ENCODE results near the gene PLAAT5. TPM values are rescaled to one million over a fixed set of nuclear protein-coding genes. Genes with fewer than 3 reads are reported as not detected.
A peak's percentile ranks its signal among the peaks of the same experiment; 100 is the strongest.

PLAAT5 gene
- polyA plus RNA-seq, 3 donors: 0.07 to 0.62 TPM; not detected in 1

GRCh38 chr11:63448646-63449045, 42.3 kb downstream of the PLAAT5 start:
- Mint-ChIP-seq H3K9me3 (peaks cover 0 to 2% (median 0%) of the 10 kb centered on the region in 7 donors), H3K27me3 (ENCODE audit: low read depth in 3 of 3) (peaks cover 0 to 10% (median 6%) of the 10 kb centered on the region in 3 donors), H3K4me3 (no peak overlapping the region), H3K27ac (peak overlapping the region in 1 of 7 donors; percentile 43), H3K36me3 (no peaks in the 10 kb centered on the region), H3K4me1 (peaks cover 18% of the 10 kb centered on the region)
- DNase-seq: no peak
- Histone ChIP-seq H3K79me2 (ENCODE audit: insufficient read depth, low read length) (no peaks in the 10 kb centered on the region), H3K36me3 (replicated peaks in 1 of 2; ENCODE audit: control insufficient read depth in 1 of 2, insufficient read depth in 2 of 2, low read length in 2 of 2) (no peaks in the 10 kb centered on the region), H3K9ac (ENCODE audit: insufficient read depth, low read length, poor library complexity, severe bottlenecking) (no peak overlapping the region), H3K4me2 (replicated peaks; ENCODE audit: extremely low read depth, low read length, poor library complexity, severe bottlenecking) (no peak overlapping the region), H4K20me1 (ENCODE audit: insufficient read depth, low read length) (no peaks in the 10 kb centered on the region), H3K27ac (ENCODE audit: low read depth in 1 of 2, low read length in 2 of 2) (no peak overlapping the region), H3K4me3 (replicated peaks in 1 of 3; ENCODE audit: low read depth in 2 of 3, low read length in 3 of 3) (no peak overlapping the region), H2AFZ (ENCODE audit: insufficient read depth, low read depth, low read length, poor library complexity, severe bottlenecking) (no peak overlapping the region), H3K4me1 (ENCODE audit: control insufficient read depth in 1 of 2, insufficient read depth in 2 of 2, low read length in 2 of 2) (peaks cover 0 to 3% of the 10 kb centered on the region in 2 donors), H3K9me3 (replicated peaks in 1 of 2; ENCODE audit: control insufficient read depth in 1 of 2, insufficient read depth in 1 of 2, low read length in 2 of 2) (no peaks in the 10 kb centered on the region), H3K27me3 (ENCODE audit: control insufficient read depth in 2 of 2, insufficient read depth in 2 of 2, low read length in 2 of 2) (no peaks in the 10 kb centered on the region)
- no CpG with 5 or more reads among the region's 1 CpG for WGBS (ENCODE audit: insufficient coverage)
- TF ChIP-seq, protein P1, sequence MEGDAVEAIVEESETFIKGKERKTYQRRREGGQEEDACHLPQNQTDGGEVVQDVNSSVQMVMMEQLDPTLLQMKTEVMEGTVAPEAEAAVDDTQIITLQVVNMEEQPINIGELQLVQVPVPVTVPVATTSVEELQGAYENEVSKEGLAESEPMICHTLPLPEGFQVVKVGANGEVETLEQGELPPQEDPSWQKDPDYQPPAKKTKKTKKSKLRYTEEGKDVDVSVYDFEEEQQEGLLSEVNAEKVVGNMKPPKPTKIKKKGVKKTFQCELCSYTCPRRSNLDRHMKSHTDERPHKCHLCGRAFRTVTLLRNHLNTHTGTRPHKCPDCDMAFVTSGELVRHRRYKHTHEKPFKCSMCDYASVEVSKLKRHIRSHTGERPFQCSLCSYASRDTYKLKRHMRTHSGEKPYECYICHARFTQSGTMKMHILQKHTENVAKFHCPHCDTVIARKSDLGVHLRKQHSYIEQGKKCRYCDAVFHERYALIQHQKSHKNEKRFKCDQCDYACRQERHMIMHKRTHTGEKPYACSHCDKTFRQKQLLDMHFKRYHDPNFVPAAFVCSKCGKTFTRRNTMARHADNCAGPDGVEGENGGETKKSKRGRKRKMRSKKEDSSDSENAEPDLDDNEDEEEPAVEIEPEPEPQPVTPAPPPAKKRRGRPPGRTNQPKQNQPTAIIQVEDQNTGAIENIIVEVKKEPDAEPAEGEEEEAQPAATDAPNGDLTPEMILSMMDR (IDR thresholded peaks at IDR 0.05): no peak
- intact Hi-C loops (cut with micrococcal nuclease): no loop called here

DNA sequence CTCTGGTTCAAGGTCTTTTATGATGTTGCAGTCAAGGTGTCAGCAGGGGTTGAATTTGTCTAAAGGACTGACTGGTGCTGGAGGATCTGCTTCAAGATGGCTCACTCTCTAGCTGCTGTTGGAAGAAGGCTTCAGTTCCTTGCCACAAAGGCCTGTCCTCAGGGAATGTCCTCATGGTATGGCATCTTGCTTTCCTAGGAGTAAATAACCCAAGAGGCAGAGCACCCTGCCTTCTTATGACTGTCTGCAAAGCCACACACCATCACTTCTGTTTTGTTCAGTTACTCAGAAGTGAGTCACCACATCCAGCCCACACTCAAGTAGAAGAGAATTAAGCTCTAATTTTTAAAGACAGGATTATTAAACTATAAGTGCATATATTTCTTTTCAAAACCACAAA, 45.2 kb downstream of the PLAAT5 start:
- Histone ChIP-seq H3K9ac (ENCODE audit: insufficient read depth, low read length, poor library complexity, severe bottlenecking) (no peak overlapping the region), H4K20me1 (ENCODE audit: insufficient read depth, low read length) (no peaks in the 10 kb centered on the region), H3K27me3 (ENCODE audit: control insufficient read depth in 2 of 2, insufficient read depth in 2 of 2, low read length in 2 of 2) (no peaks in the 10 kb centered on the region), H3K27ac (ENCODE audit: low read depth in 1 of 2, low read length in 2 of 2) (no peak overlapping the region), H3K4me3 (replicated peaks in 1 of 3; ENCODE audit: low read depth in 2 of 3, low read length in 3 of 3) (no peak overlapping the region), H3K4me1 (ENCODE audit: control insufficient read depth in 1 of 2, insufficient read depth in 2 of 2, low read length in 2 of 2) (peaks cover 0 to 3% of the 10 kb centered on the region in 2 donors), H3K4me2 (replicated peaks; ENCODE audit: extremely low read depth, low read length, poor library complexity, severe bottlenecking) (no peak overlapping the region), H3K36me3 (replicated peaks in 1 of 2; ENCODE audit: control insufficient read depth in 1 of 2, insufficient read depth in 2 of 2, low read length in 2 of 2) (no peaks in the 10 kb centered on the region), H3K9me3 (replicated peaks in 1 of 2; ENCODE audit: control insufficient read depth in 1 of 2, insufficient read depth in 1 of 2, low read length in 2 of 2) (no peaks in the 10 kb centered on the region), H3K79me2 (ENCODE audit: insufficient read depth, low read length) (no peaks in the 10 kb centered on the region), H2AFZ (ENCODE audit: insufficient read depth, low read depth, low read length, poor library complexity, severe bottlenecking) (no peak overlapping the region)
- H3K4me3 Mint-ChIP-seq: no peak overlapping the region
- peaks cover 0 to 6% (median 2%) of the 10 kb centered on the region in 7 donors for H3K9me3 Mint-ChIP-seq
- peaks cover 18% of the 10 kb centered on the region for H3K4me1 Mint-ChIP-seq
- no peaks in the 10 kb centered on the region for H3K36me3 Mint-ChIP-seq
- no peak for DNase-seq
- intact Hi-C loops (cut with micrococcal nuclease): no loop called here
- H3K27ac Mint-ChIP-seq: peak overlapping the region in 2 of 7 donors; percentile 21 to 30
- peaks cover 0 to 6% (median 0%) of the 10 kb centered on the region in 3 donors for H3K27me3 Mint-ChIP-seq (ENCODE audit: low read depth in 3 of 3)
- TF ChIP-seq, protein P1 (IDR thresholded peaks at IDR 0.05): no peak
